Lower leg skin (tissue), 3 donors: ENCODE measurements around the gene PRH1.

Experiments used
- POLR2A ChIP-seq, 2 donors: fragments of 450-650 bp; IDR thresholded peaks; one replicate each; pipeline ENCODE4 v1.6.1; 2016 to 2017; ENCODE audit warnings: antibody characterized with exemption in 2 of 2, mild to moderate bottlenecking in 1 of 2, moderate library complexity in 1 of 2
- TF ChIP-seq, protein P1 (sequence below), 3 donors: fragments of 450-650 bp; IDR thresholded peaks; one replicate each; pipeline ENCODE4 v1.5.1; 2016; ENCODE audit warnings: antibody characterized with exemption in 3 of 3, mild to moderate bottlenecking in 3 of 3, moderate library complexity in 2 of 3

DNA sequence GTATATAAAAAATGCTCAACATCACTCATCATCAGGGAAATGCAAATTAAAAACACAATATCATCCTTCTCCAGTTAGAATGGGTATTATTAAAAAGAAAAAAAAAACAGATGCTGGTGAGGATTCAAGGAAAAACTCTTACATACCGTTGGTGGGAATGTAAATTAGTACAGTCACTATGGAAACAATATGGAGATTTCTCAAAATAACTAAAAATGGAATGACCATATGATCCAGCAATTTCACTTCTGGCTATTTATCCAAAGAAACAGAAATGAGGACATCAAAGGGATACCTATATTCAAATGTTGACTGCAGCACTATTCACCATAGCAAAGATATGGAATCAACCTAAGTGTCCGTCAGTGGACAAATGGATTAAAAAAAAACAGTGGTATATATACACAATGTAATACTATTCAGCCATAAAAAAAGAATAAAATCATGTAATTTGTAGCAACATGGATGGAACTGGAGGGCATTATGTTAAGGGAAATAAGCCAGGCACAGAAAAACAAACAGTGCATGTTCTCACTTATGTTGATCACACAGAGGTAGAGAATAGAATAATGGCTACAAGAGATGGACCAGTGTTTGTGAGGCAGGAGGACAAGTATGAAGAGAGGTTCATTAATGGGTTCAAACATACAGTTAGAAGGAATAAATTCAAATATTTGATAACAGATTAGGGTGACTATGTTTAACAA is 20.4 kb downstream of the PRH1 start:
- TF ChIP-seq, protein P1, sequence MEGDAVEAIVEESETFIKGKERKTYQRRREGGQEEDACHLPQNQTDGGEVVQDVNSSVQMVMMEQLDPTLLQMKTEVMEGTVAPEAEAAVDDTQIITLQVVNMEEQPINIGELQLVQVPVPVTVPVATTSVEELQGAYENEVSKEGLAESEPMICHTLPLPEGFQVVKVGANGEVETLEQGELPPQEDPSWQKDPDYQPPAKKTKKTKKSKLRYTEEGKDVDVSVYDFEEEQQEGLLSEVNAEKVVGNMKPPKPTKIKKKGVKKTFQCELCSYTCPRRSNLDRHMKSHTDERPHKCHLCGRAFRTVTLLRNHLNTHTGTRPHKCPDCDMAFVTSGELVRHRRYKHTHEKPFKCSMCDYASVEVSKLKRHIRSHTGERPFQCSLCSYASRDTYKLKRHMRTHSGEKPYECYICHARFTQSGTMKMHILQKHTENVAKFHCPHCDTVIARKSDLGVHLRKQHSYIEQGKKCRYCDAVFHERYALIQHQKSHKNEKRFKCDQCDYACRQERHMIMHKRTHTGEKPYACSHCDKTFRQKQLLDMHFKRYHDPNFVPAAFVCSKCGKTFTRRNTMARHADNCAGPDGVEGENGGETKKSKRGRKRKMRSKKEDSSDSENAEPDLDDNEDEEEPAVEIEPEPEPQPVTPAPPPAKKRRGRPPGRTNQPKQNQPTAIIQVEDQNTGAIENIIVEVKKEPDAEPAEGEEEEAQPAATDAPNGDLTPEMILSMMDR (IDR thresholded peaks at IDR 0.05) = no peak
- TF ChIP-seq POLR2A (IDR thresholded peaks at IDR 0.05) = no peak
